Large intestine (tissue), 3 donors: Measurements from ENCODE around the gene CDK4. TPM values are rescaled to one million over a fixed set of nuclear protein-coding genes. Genes with fewer than 3 reads are reported as not detected.
"Not testable (repeated sequence)": the region's sequence is repeated elsewhere in the genome, so short reads cannot be mapped to it uniquely, and the experiment has no call there.

Experiments
- DNase-seq, 2 donors: peaks; one replicate each; pipeline versions ENCODE4 v3.0.0 to v3.0.0-alpha.2; 2013
- H3K27ac ChIP-seq: one replicate; pipeline ENCODE4 v1.5.1; 2013; ENCODE audit warnings: low read length
- H3K27me3 ChIP-seq: 2 replicates; pipeline ENCODE4 v1.6.1; 2013; ENCODE audit warnings: low read length; ENCODE audit not compliant: control insufficient read depth, insufficient read depth
- H3K36me3 ChIP-seq: 2 replicates; pipeline ENCODE4 v1.6.1; 2013; ENCODE audit warnings: low read length; ENCODE audit not compliant: control insufficient read depth, insufficient read depth
- H3K4me1 ChIP-seq: one replicate; pipeline ENCODE4 v1.6.1; 2013; ENCODE audit warnings: low read length; ENCODE audit not compliant: control insufficient read depth, insufficient read depth
- H3K4me3 ChIP-seq: one replicate; pipeline ENCODE4 v1.5.1; 2013; ENCODE audit warnings: low read length
- H3K9me3 ChIP-seq: one replicate; pipeline ENCODE4 v1.6.1; 2013; ENCODE audit warnings: mild to moderate bottlenecking, low read depth, low read length, moderate library complexity; ENCODE audit not compliant: control insufficient read depth
- WGBS: methylation state at CpG from one replicate; pipeline ENCODE4 v1.1.5; 2013; ENCODE audit warnings: low lambda C conversion rate; ENCODE audit not compliant: insufficient coverage; 5-methylcytosine and 5-hydroxymethylcytosine counted together
- polyA plus RNA-seq: library from polyadenylated mRNA; unstranded; fragments of 120-200 nt; gene quantifications from one replicate; pipeline ENCODE4 v1.2.1, GENCODE V29; 2013

The CDK4 gene
- polyA plus RNA-seq, 1 donor: 196 TPM

DNA sequence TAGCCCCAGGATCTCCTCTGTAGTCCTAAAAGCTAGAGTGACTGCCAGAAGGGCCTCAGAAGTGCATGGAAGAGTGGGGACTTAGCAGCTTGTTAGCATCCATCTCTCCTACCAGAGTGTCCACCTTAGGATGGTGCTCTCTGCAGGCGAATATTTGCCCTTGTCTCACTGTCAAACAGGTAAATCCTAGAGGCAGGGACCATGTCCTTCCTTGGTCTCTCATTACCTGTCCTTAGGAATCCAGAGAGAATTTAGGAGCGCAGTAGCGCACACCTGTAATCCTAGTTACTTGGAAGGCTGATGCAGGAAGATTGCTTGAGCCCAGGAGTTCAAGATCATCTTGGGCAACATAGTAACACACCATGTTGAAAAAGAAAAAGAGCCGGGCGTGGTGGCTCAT lies 35.0 kb downstream of the CDK4 start:
- H3K27ac ChIP-seq: no peak overlapping the region
- no peaks in the 10 kb centered on the region for H3K4me1 ChIP-seq
- H3K9me3 ChIP-seq: no peaks in the 10 kb centered on the region
- no CpG with 5 or more reads among the region's 5 CpGs for WGBS
- H3K4me3 ChIP-seq: no peak overlapping the region
- DNase-seq: no peak
- peaks cover 68% of the 10 kb centered on the region for H3K36me3 ChIP-seq
- no peaks in the 10 kb centered on the region for H3K27me3 ChIP-seq

DNA sequence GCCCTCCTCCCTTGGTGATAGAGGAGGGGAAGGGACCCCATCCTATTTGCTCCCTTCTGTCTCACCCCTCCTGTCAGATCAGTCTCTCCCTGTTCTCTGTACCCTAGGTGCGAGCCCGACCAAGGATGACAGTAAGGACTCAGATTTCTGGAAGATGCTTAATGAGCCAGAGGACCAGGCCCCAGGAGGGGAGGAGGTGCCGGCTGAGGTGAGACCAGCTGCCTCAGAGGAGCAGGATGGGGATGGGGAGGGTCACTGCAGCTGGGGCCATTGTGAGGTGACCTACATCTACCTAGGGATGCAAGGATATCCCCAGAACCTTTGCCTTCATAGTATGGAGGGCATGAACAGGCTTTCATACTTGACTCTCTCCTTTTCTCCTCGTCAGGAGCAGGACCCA lies 35.8 kb downstream of the CDK4 start:
- H3K9me3 ChIP-seq: no peaks in the 10 kb centered on the region
- no peak for DNase-seq
- WGBS: no CpG with 5 or more reads among the region's 4 CpGs
- no peak overlapping the region for H3K27ac ChIP-seq
- H3K4me1 ChIP-seq: no peaks in the 10 kb centered on the region
- peaks cover 72% of the 10 kb centered on the region for H3K36me3 ChIP-seq
- H3K4me3 ChIP-seq: no peak overlapping the region
- no peaks in the 10 kb centered on the region for H3K27me3 ChIP-seq

DNA sequence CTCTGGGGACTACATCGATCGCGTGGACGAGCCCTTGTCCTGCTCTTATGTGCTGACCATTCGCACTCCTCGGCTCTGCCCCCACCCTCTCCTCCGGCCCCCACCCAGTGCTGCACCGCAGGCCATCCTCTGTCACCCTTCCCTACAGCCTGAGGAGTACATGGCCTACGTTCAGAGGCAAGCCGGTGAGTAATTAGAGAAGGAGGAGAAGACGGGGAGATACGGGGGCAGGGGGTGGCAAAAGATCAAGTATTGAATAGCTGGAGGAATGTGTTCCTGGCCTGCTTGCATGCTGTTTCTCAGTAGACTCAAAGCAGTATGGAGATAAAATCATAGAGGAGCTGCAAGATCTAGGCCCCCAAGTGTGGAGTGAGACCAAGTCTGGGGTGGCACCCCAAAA lies 36.3 kb downstream of the CDK4 start:
- no peaks in the 10 kb centered on the region for H3K9me3 ChIP-seq
- H3K27me3 ChIP-seq: no peaks in the 10 kb centered on the region
- H3K36me3 ChIP-seq: peaks cover 68% of the 10 kb centered on the region
- no CpG with 5 or more reads among the region's 12 CpGs for WGBS
- no peak for DNase-seq
- H3K4me1 ChIP-seq: no peaks in the 10 kb centered on the region
- H3K27ac ChIP-seq: no peak overlapping the region
- no peak overlapping the region for H3K4me3 ChIP-seq

DNA sequence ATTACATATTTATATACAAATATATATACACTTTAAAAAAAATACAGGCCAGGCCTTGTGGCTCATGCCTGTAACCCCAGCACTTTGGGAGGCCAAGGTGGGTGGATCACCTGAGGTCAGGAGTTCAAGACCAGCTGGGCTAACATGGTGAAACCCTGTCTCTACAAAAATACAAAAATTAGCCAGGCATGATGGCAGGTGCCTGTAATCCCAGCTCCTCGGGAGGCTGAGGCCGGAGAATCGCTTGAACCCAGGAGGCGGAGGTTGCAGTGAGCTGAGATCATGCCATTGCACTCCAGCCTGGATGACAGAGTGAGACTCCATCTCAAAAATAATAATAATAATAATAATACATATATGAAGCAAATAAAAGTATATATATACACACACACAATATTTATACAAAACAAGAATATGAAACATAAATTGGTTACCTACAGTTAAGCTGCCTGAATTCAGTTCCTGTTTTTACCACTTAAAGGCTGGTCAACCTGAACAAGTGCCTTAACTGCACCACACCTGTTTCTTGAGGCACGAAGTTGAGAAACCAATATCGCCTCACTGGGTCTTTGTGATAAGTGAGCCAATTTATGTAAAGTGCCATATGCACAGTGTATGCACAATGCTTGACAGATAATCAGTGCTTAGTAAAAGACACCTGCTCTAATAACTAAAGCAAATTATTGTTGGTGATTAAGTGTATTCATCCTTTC lies 36.9 kb downstream of the CDK4 start:
- not testable (repeated sequence) for H3K27ac ChIP-seq, DNase-seq, H3K9me3 ChIP-seq, H3K4me1 ChIP-seq, H3K27me3 ChIP-seq, H3K4me3 ChIP-seq
- H3K36me3 ChIP-seq: peaks cover 62% of the 10 kb centered on the region
- no CpG with 5 or more reads among the region's 6 CpGs for WGBS

GRCh38 chr12:57713209-57713608 lies 38.9 kb downstream of the CDK4 start:
- H3K27ac ChIP-seq: no peak overlapping the region
- no peaks in the 10 kb centered on the region for H3K4me1 ChIP-seq
- peaks cover 46% of the 10 kb centered on the region for H3K36me3 ChIP-seq
- no peak for DNase-seq
- H3K4me3 ChIP-seq: no peak overlapping the region
- no CpG with 5 or more reads among the region's 5 CpGs for WGBS
- no peaks in the 10 kb centered on the region for H3K27me3 ChIP-seq
- H3K9me3 ChIP-seq: no peaks in the 10 kb centered on the region

DNA sequence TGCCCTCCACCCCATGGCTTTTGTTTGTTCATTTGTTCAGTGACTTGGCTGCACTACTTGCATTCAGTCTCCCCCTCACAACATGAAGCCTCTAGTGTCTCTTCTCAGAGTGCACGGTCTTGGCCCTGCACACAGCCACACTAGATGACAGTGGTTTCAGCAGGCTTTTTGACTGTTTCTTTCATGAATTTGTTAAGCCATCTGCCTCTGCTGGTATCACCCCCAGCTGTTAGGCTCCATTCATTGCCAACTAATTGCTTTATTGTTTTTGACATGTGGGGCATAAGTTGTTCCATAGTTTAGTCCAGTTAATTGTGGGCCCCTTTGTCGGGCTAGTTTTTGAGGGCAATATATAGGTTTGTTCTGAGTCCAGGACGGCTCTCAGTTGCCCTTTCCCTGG lies 39.4 kb downstream of the CDK4 start:
- no peaks in the 10 kb centered on the region for H3K27me3 ChIP-seq
- peaks cover 42% of the 10 kb centered on the region for H3K36me3 ChIP-seq
- WGBS: 100% methylated on average over 2 of the region's 3 CpGs
- no peak overlapping the region for H3K4me3 ChIP-seq
- H3K9me3 ChIP-seq: no peaks in the 10 kb centered on the region
- H3K4me1 ChIP-seq: no peaks in the 10 kb centered on the region
- no peak overlapping the region for H3K27ac ChIP-seq
- DNase-seq: no peak

DNA sequence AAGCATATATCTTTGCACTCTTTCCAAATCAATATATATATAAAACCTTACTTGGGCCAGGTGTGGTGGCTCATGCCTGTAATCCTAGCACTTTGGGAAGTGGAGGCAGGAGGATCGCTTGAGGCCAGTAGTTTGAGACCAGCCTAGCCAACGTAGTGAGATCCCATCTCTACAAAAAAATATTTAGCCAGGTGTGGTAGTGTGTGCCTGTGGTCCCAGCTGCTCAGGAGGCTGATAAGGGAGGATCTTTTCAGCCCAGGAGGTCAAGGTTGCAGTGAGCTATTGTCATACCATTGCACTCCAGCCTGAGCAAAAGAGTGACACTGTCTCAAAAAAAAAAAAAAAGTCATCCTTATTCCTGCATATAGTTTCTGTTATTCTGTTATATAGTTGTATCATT lies 43.8 kb downstream of the CDK4 start:
- no peaks in the 10 kb centered on the region for H3K4me1 ChIP-seq
- H3K4me3 ChIP-seq: no peak overlapping the region
- peaks cover 32% of the 10 kb centered on the region for H3K36me3 ChIP-seq
- H3K27me3 ChIP-seq: no peaks in the 10 kb centered on the region
- H3K27ac ChIP-seq: no peak overlapping the region
- no peak for DNase-seq
- H3K9me3 ChIP-seq: no peaks in the 10 kb centered on the region
- WGBS: no CpG with 5 or more reads among the region's 2 CpGs

GRCh38 chr12:57707250-57707649 lies 44.9 kb downstream of the CDK4 start:
- no peaks in the 10 kb centered on the region for H3K27me3 ChIP-seq
- DNase-seq: no peak
- no peak overlapping the region for H3K4me3 ChIP-seq
- no peaks in the 10 kb centered on the region for H3K4me1 ChIP-seq
- H3K36me3 ChIP-seq: peaks cover 30% of the 10 kb centered on the region
- H3K9me3 ChIP-seq: no peaks in the 10 kb centered on the region
- no CpG with 5 or more reads among the region's 3 CpGs for WGBS
- no peak overlapping the region for H3K27ac ChIP-seq

GRCh38 chr12:57700317-57700716 lies 51.8 kb downstream of the CDK4 start:
- Histone ChIP-seq H3K9me3 (no peaks in the 10 kb centered on the region), H3K27ac (no peak overlapping the region), H3K4me3 (no peak overlapping the region), H3K27me3 (no peaks in the 10 kb centered on the region), H3K36me3 (peaks cover 45% of the 10 kb centered on the region), H3K4me1 (peaks cover 5% of the 10 kb centered on the region)
- WGBS: no CpG with 5 or more reads among the region's 2 CpGs
- no peak for DNase-seq

- Histone ChIP-seq H3K9me3 (no peaks in the 10 kb centered on the region), H3K4me1 (peaks cover 13% of the 10 kb centered on the region), H3K36me3 (peaks cover 38% of the 10 kb centered on the region), H3K27ac (no peak overlapping the region), H3K4me3 (no peak overlapping the region), H3K27me3 (no peaks in the 10 kb centered on the region)
- peak in 1 of 2 donors; percentile 28 for DNase-seq
- WGBS: no CpG with 5 or more reads among the region's 3 CpGs
Observed at GRCh38 chr12:57698414-57698813, 53.7 kb downstream of the CDK4 start.
